CD14-positive monocyte (primary cell): ENCODE results near the gene EIF4A3. TPM values are rescaled to one million over a fixed set of nuclear protein-coding genes. Genes with fewer than 3 reads are reported as not detected.

ENCODE experiments used
- DNase-seq, 3 donors: peaks; one replicate each; pipeline ENCODE4 v3.0.0-alpha.2; 2011 to 2022
- H2AFZ ChIP-seq: 2 replicates; pipeline ENCODE4 v1.6.0; 2012; ENCODE audit warnings: mild to moderate bottlenecking, low read depth, low read length, inconsistent platforms; ENCODE audit not compliant: insufficient read depth, poor library complexity, severe bottlenecking
- H3K27ac ChIP-seq, 2 donors: 1 replicate in 1 of 2; 2 replicates in 1 of 2; pipeline ENCODE4 v1.5.1; 2012 to 2013; ENCODE audit warnings: low read length in 2 of 2, control low read depth in 1 of 2, inconsistent platforms in 1 of 2, low read depth in 1 of 2, mild to moderate bottlenecking in 1 of 2
- H3K27me3 ChIP-seq, 2 donors: one replicate each; pipeline versions ENCODE4 v1.6.0 to v1.6.1; 2011 to 2013; ENCODE audit warnings: low read length in 2 of 2; ENCODE audit not compliant: control insufficient read depth in 2 of 2, insufficient read depth in 2 of 2
- H3K36me3 ChIP-seq, 2 donors: replicated peaks in 1 of 2; 1 replicate in 1 of 2; 2 replicates in 1 of 2; pipeline versions ENCODE4 v1.5.1 to v1.6.1; 2012 to 2013; ENCODE audit warnings: low read length in 2 of 2, control low read depth in 1 of 2, inconsistent platforms in 1 of 2, mild to moderate bottlenecking in 1 of 2; ENCODE audit not compliant: insufficient read depth in 2 of 2, control insufficient read depth in 1 of 2
- H3K4me1 ChIP-seq, 2 donors: 1 replicate in 1 of 2; 2 replicates in 1 of 2; pipeline versions ENCODE4 v1.5.1 to v1.6.1; 2012 to 2013; ENCODE audit warnings: low read length in 2 of 2, control low read depth in 1 of 2, inconsistent platforms in 1 of 2, mild to moderate bottlenecking in 1 of 2, moderate library complexity in 1 of 2; ENCODE audit not compliant: insufficient read depth in 2 of 2, control insufficient read depth in 1 of 2
- H3K4me2 ChIP-seq: replicated peaks from 2 replicates; pipeline ENCODE3; 2012; ENCODE audit warnings: low read length, moderate library complexity, mild to moderate bottlenecking; ENCODE audit not compliant: poor library complexity, severe bottlenecking; ENCODE audit errors: extremely low read depth
- H3K4me3 ChIP-seq, 3 experiments: fragments of 200-600 bp in 1 of 3; sonication (generic) in 1 of 3; replicated peaks in 1 of 3; 1 replicate in 2 of 3; 2 replicates in 1 of 3; pipeline ENCODE4 v1.5.1; 2011 to 2013; ENCODE audit warnings: low read length in 3 of 3, mild to moderate bottlenecking in 3 of 3, control low read depth in 2 of 3, low read depth in 2 of 3, inconsistent platforms in 1 of 3, moderate library complexity in 1 of 3
- H3K79me2 ChIP-seq: 2 replicates; pipeline ENCODE4 v1.6.0; 2012; ENCODE audit warnings: mild to moderate bottlenecking, control low read depth, inconsistent platforms, low read length, moderate library complexity; ENCODE audit not compliant: insufficient read depth
- H3K9ac ChIP-seq: 2 replicates; pipeline ENCODE4 v1.6.0; 2017; ENCODE audit warnings: low read length, mild to moderate bottlenecking; ENCODE audit not compliant: insufficient read depth, poor library complexity, severe bottlenecking
- H3K9me3 ChIP-seq, 2 donors: replicated peaks in 1 of 2; 1 replicate in 1 of 2; 2 replicates in 1 of 2; pipeline versions ENCODE4 v1.5.1 to v1.6.1; 2012 to 2013; ENCODE audit warnings: low read length in 2 of 2, control low read depth in 1 of 2; ENCODE audit not compliant: control insufficient read depth in 1 of 2, insufficient read depth in 1 of 2
- H4K20me1 ChIP-seq: 2 replicates; pipeline ENCODE4 v1.6.0; 2012; ENCODE audit warnings: mild to moderate bottlenecking, low read length, control low read depth, moderate library complexity; ENCODE audit not compliant: insufficient read depth
- H3K27ac Mint-ChIP-seq, 7 donors: one replicate each; pipeline ENCODE4 v1.8.0; 2020; ENCODE audit warnings: mild to moderate bottlenecking in 7 of 7, mixed read lengths in 7 of 7, moderate library complexity in 6 of 7, inconsistent platforms in 2 of 7
- H3K27me3 Mint-ChIP-seq, 3 donors: one replicate each; pipeline ENCODE4 v1.8.0; 2021 to 2022; ENCODE audit warnings: low read depth in 3 of 3, mild to moderate bottlenecking in 3 of 3, mixed read lengths in 3 of 3, moderate library complexity in 3 of 3, inconsistent platforms in 1 of 3
- H3K36me3 Mint-ChIP-seq, 2 donors: one replicate each; pipeline ENCODE4 v1.8.0; 2020; ENCODE audit warnings: mixed read lengths in 2 of 2, inconsistent platforms in 1 of 2, mild to moderate bottlenecking in 1 of 2
- H3K4me1 Mint-ChIP-seq: one replicate; pipeline ENCODE4 v1.8.0; 2020; ENCODE audit warnings: mild to moderate bottlenecking, mixed read lengths
- H3K4me3 Mint-ChIP-seq, 2 donors: one replicate each; pipeline ENCODE4 v1.8.0; 2020; ENCODE audit warnings: mild to moderate bottlenecking in 2 of 2, mixed read lengths in 2 of 2, moderate library complexity in 1 of 2
- H3K9me3 Mint-ChIP-seq, 7 donors: one replicate each; pipeline ENCODE4 v1.8.0; 2020 to 2022; ENCODE audit warnings: mixed read lengths in 7 of 7, mild to moderate bottlenecking in 6 of 7, moderate library complexity in 6 of 7, inconsistent platforms in 2 of 7
- CTCF ChIP-seq: fragments of 200-600 bp; IDR thresholded peaks from one replicate; pipeline ENCODE4 v1.8.0; 2022; ENCODE audit warnings: antibody characterized with exemption, mild to moderate bottlenecking
- WGBS: methylation state at CpG from one replicate; pipeline ENCODE4 v1.1.5; 2013; ENCODE audit warnings: missing lambda C conversion rate; ENCODE audit not compliant: insufficient coverage; 5-methylcytosine and 5-hydroxymethylcytosine counted together
- intact Hi-C, 2 donors: fragments of 100-400 bp; cut with micrococcal nuclease; formaldehyde crosslinking; loops; one replicate each; pipeline versions ENCODE4 v1.15.0 to v1.15.1; 2023
- polyA plus RNA-seq, 3 donors: library from polyadenylated mRNA; depleted of rRNA in 1 of 3; unstranded in 2 of 3; stranded (reverse) in 1 of 3; fragments of 300-500 nt in 2 of 3; fragments of >200 nt in 1 of 3; fragmentation: Illumina TruSeq in 2 of 3; gene quantifications; 1 replicate in 2 of 3; 2 replicates in 1 of 3; pipeline ENCODE4 v1.2.3, GENCODE V29; 2012 to 2021

The EIF4A3 gene
- polyA plus RNA-seq, 3 donors: 101 to 180 (median 106) TPM

DNA sequence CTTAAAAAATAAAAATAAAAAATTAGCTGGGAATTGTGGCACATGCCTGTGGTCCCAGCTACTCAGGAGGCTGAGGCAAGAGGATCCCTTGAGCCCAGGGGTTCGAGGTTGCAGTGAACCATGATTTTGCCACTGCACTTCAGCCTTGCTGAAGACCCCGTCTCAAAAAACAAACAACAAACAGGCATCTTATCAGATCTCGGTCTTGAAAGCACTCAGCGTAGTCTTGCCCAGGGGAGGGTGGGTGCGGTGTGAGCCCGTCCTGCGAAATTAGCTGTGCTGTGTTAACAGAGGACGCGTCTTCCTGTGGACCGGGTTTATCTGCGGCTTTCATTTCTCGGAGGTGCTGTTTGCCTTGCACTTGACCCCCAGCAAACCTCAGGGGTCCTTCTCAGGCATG is 40.2 kb downstream of the EIF4A3 start:
- Histone ChIP-seq H3K9ac (no peak overlapping the region), H2AFZ (no peak overlapping the region), H3K79me2 (peaks cover 10% of the 10 kb centered on the region), H3K27me3 (no peaks in the 10 kb centered on the region), H4K20me1 (peaks cover 35% of the 10 kb centered on the region), H3K4me1 (peaks cover 13 to 17% of the 10 kb centered on the region in 2 donors), H3K27ac (no peak overlapping the region), H3K4me2 (no peak overlapping the region), H3K4me3 (no peak overlapping the region), H3K9me3 (no peaks in the 10 kb centered on the region), H3K36me3 (peaks cover 37 to 61% of the 10 kb centered on the region in 2 donors)
- Mint-ChIP-seq H3K27me3 (no peaks in the 10 kb centered on the region), H3K4me3 (no peak overlapping the region), H3K4me1 (peaks cover 24% of the 10 kb centered on the region), H3K36me3 (peaks cover 33 to 72% of the 10 kb centered on the region in 2 donors), H3K9me3 (peaks cover 0 to 2% (median 0%) of the 10 kb centered on the region in 7 donors), H3K27ac (no peak overlapping the region)
- DNase-seq: no peak
- intact Hi-C loops: no loop called here
- 94% methylated on average over 12 of the region's 12 CpGs for WGBS
- TF ChIP-seq CTCF: no peak

GRCh38 chr17:80106176-80106575 is 40.8 kb downstream of the EIF4A3 start:
- Mint-ChIP-seq H3K27me3 (no peaks in the 10 kb centered on the region), H3K36me3 (peaks cover 29 to 66% of the 10 kb centered on the region in 2 donors), H3K27ac (no peak overlapping the region), H3K9me3 (no peaks in the 10 kb centered on the region), H3K4me3 (no peak overlapping the region), H3K4me1 (peaks cover 24% of the 10 kb centered on the region)
- Histone ChIP-seq H3K4me1 (peaks cover 13 to 19% of the 10 kb centered on the region in 2 donors), H3K79me2 (peaks cover 12% of the 10 kb centered on the region), H3K27ac (no peak overlapping the region), H3K27me3 (no peaks in the 10 kb centered on the region), H3K36me3 (peaks cover 33 to 57% of the 10 kb centered on the region in 2 donors), H3K4me2 (no peak overlapping the region), H2AFZ (no peak overlapping the region), H3K9me3 (no peaks in the 10 kb centered on the region), H4K20me1 (peaks cover 35% of the 10 kb centered on the region), H3K4me3 (no peak overlapping the region), H3K9ac (no peak overlapping the region)
- intact Hi-C loops: no loop called here
- no peak for TF ChIP-seq CTCF
- 89% methylated on average over 9 of the region's 10 CpGs for WGBS
- no peak for DNase-seq
